ENCODE results near the gene NFKBIZ. TPM values are rescaled to one million over a fixed set of nuclear protein-coding genes. Genes with fewer than 3 reads are reported as not detected.

Gene NFKBIZ
- total and polyA plus RNA-seq, 9 of the 15 experiments (the other 6 are each of a cell fraction or from before 2014, with no cell fraction given) = 1.2 to 13.7 (median 5.7) TPM

- no peak for TF ChIP-seq GTF3C2 (IDR thresholded peaks at IDR 0.05; ENCODE audit: borderline replicate concordance, extremely low read depth, insufficient read length)
- no peak for TF ChIP-seq FOXJ3 (CRISPR knock-in tag; IDR thresholded peaks at IDR 0.05)
- no peak for TF ChIP-seq PHB (CRISPR knock-in tag; IDR thresholded peaks at IDR 0.05)
- no peak for TF ChIP-seq ATF4 (CRISPR knock-in tag; IDR thresholded peaks at IDR 0.05)
- no peak for TF ChIP-seq ATF1 (CRISPR knock-in tag; IDR thresholded peaks at IDR 0.05)
- TF ChIP-seq ATF1 (tag; IDR thresholded peaks at IDR 0.05) = peak; percentile 25; the same call in 1 of the 2 replicates
- no peak for TF ChIP-seq ZNF212 (CRISPR knock-in tag; IDR thresholded peaks at IDR 0.05)
- TF ChIP-seq ZBTB9 (CRISPR knock-in tag; IDR thresholded peaks at IDR 0.05) = 0 out of 2 replicates have a peak, but pooled peaks have one; percentile 18
- TF ChIP-seq SMAD1 (IDR thresholded peaks at IDR 0.05; ENCODE audit: low read depth, low read length, partially characterized antibody) = peak; percentile 72
- no peak for TF ChIP-seq ZNF717 (CRISPR knock-in tag; IDR thresholded peaks at IDR 0.05)
- TF ChIP-seq RBFOX2 (IDR thresholded peaks at IDR 0.05; ENCODE audit: low read depth, low read length) = peak; percentile 96
- TF ChIP-seq SMARCA5 (IDR thresholded peaks at IDR 0.05) = no peak
- no peak for TF ChIP-seq HDAC8 (tag; IDR thresholded peaks at IDR 0.05)
- TF ChIP-seq E2F6 (IDR thresholded peaks at IDR 0.05; ENCODE audit: borderline replicate concordance in 1 of 2, extremely low read depth in 1 of 2, insufficient read depth in 1 of 2, insufficient read length in 1 of 2, low read depth in 1 of 2, low read length in 1 of 2, poor library complexity in 1 of 2, severe bottlenecking in 1 of 2) = peak in 1 of 2 experiments; percentile 41
- peak; percentile 16 for TF ChIP-seq HNRNPK (IDR thresholded peaks at IDR 0.05; ENCODE audit: low read depth, low read length, poor library complexity, severe bottlenecking)
- peak; percentile 68; the same call in 1 of the 2 replicates for TF ChIP-seq POLR2A (conservative IDR thresholded peaks at IDR 0.05)
- TF ChIP-seq SRSF1 (IDR thresholded peaks at IDR 0.05; ENCODE audit: low read depth, low read length) = no peak
- TF ChIP-seq ARID2 (IDR thresholded peaks at IDR 0.05) = no peak
- TF ChIP-seq CEBPB (tag; IDR thresholded peaks at IDR 0.05) = peak; percentile 29; the same call in 1 of the 2 replicates
- no peak for TF ChIP-seq ELK3 (CRISPR knock-in tag; IDR thresholded peaks at IDR 0.05)
- no peak for TF ChIP-seq TARDBP (IDR thresholded peaks at IDR 0.05)
Observed at GRCh38 chr3:101848754-101849713, at the start of gene NFKBIZ (continued).
